Trophoblast cell (in vitro differentiated cells and primary cell): ENCODE measurements around the gene HOXA5.

Experiments
- DNase-seq, 2 donors: peaks; one replicate each; pipeline ENCODE4 v3.0.0-alpha.2; 2016
- H2AFZ ChIP-seq: 2 replicates; pipeline ENCODE4 v1.6.1; 2013; ENCODE audit warnings: low read length, moderate library complexity, mild to moderate bottlenecking; ENCODE audit not compliant: insufficient read depth, poor library complexity
- H2AK5ac ChIP-seq: 2 replicates; pipeline ENCODE4 v1.6.1; 2013; ENCODE audit warnings: mild to moderate bottlenecking, low read length
- H2BK120ac ChIP-seq: 2 replicates; pipeline ENCODE4 v1.6.1; 2013; ENCODE audit warnings: low read length, mild to moderate bottlenecking, moderate library complexity; ENCODE audit not compliant: insufficient read depth, poor library complexity
- H2BK12ac ChIP-seq: 2 replicates; pipeline ENCODE4 v1.6.1; 2013; ENCODE audit warnings: mild to moderate bottlenecking, low read length, moderate library complexity
- H2BK5ac ChIP-seq: 2 replicates; pipeline ENCODE4 v1.6.1; 2013; ENCODE audit warnings: low read length, low read depth, moderate library complexity, mild to moderate bottlenecking; ENCODE audit not compliant: poor library complexity
- H3K14ac ChIP-seq: 2 replicates; pipeline ENCODE4 v1.6.1; 2013; ENCODE audit warnings: mild to moderate bottlenecking, low read length
- H3K18ac ChIP-seq: 2 replicates; pipeline ENCODE4 v1.6.1; 2013; ENCODE audit warnings: mild to moderate bottlenecking, low read length
- H3K23ac ChIP-seq: 2 replicates; pipeline ENCODE4 v1.6.1; 2013; ENCODE audit warnings: low read length
- H3K27ac ChIP-seq: 2 replicates; pipeline ENCODE4 v1.5.1; 2013; ENCODE audit warnings: low read depth, mild to moderate bottlenecking, inconsistent platforms, low read length, moderate library complexity
- H3K27me3 ChIP-seq: 2 replicates; pipeline ENCODE4 v1.6.1; 2013; ENCODE audit warnings: inconsistent platforms, mild to moderate bottlenecking, low read length, moderate library complexity; ENCODE audit not compliant: insufficient read depth
- H3K36me3 ChIP-seq, 2 experiments: 1 replicate in 1 of 2; 2 replicates in 1 of 2; pipeline ENCODE4 v1.6.1; 2013; ENCODE audit warnings: low read length in 2 of 2, mild to moderate bottlenecking in 2 of 2, moderate library complexity in 1 of 2; ENCODE audit not compliant: insufficient read depth in 2 of 2, control insufficient read depth in 1 of 2
- H3K4ac ChIP-seq: 2 replicates; pipeline ENCODE4 v1.6.1; 2013; ENCODE audit warnings: low read depth, mild to moderate bottlenecking, low read length, moderate library complexity
- H3K4me1 ChIP-seq, 2 experiments: 1 replicate in 1 of 2; 2 replicates in 1 of 2; pipeline ENCODE4 v1.6.1; 2013; ENCODE audit warnings: low read length in 2 of 2, mild to moderate bottlenecking in 2 of 2, moderate library complexity in 1 of 2; ENCODE audit not compliant: insufficient read depth in 2 of 2, control insufficient read depth in 1 of 2
- H3K4me2 ChIP-seq: 2 replicates; pipeline ENCODE4 v1.6.1; 2013; ENCODE audit warnings: inconsistent platforms, mild to moderate bottlenecking, low read length, moderate library complexity
- H3K4me3 ChIP-seq: 2 replicates; pipeline ENCODE4 v1.5.1; 2013; ENCODE audit warnings: mild to moderate bottlenecking, low read depth, low read length, inconsistent platforms
- H3K79me1 ChIP-seq: one replicate; pipeline ENCODE4 v1.6.1; 2013; ENCODE audit warnings: low read length
- H3K79me2 ChIP-seq: 2 replicates; pipeline ENCODE4 v1.6.1; 2013; ENCODE audit warnings: low read length, mild to moderate bottlenecking; ENCODE audit not compliant: control insufficient read depth, insufficient read depth, poor library complexity
- H3K9ac ChIP-seq: 2 replicates; pipeline ENCODE4 v1.6.1; 2013; ENCODE audit warnings: mild to moderate bottlenecking, low read length
- H3K9me3 ChIP-seq: 2 replicates; pipeline ENCODE4 v1.6.1; 2013; ENCODE audit warnings: low read depth, mild to moderate bottlenecking, control low read depth, inconsistent platforms, low read length; ENCODE audit not compliant: insufficient read depth
- H4K12ac ChIP-seq: 2 replicates; pipeline ENCODE4 v1.6.1; 2013; ENCODE audit warnings: low read depth, mild to moderate bottlenecking, low read length, moderate library complexity
- H4K8ac ChIP-seq: 2 replicates; pipeline ENCODE4 v1.6.1; 2013; ENCODE audit warnings: low read depth, mild to moderate bottlenecking, low read length, moderate library complexity
- H4K91ac ChIP-seq: one replicate; pipeline ENCODE4 v1.6.1; 2013; ENCODE audit warnings: low read depth, mild to moderate bottlenecking, low read length, moderate library complexity
- WGBS: extraction: QIAGEN DNeasy Blood & Tissue Kit; methylation state at CpG from one replicate; pipeline ENCODE4 v1.1.7; 2013; ENCODE audit warnings: missing lambda C conversion rate; ENCODE audit not compliant: insufficient read length, insufficient coverage; ENCODE audit errors: extremely low coverage; 5-methylcytosine and 5-hydroxymethylcytosine counted together

Gene HOXA5

GRCh38 chr7:27123477-27124053, 19.9 kb downstream of the HOXA5 start:
- no peak overlapping the region for H3K4me3 ChIP-seq
- no peak overlapping the region for H2BK5ac ChIP-seq
- no peaks in the 10 kb centered on the region for H3K4me1 ChIP-seq
- no peak overlapping the region for H2BK12ac ChIP-seq
- H3K79me1 ChIP-seq = no peaks in the 10 kb centered on the region
- H3K27ac ChIP-seq = no peak overlapping the region
- no peak overlapping the region for H3K4me2 ChIP-seq
- H2BK120ac ChIP-seq = no peak overlapping the region
- no peaks in the 10 kb centered on the region for H3K36me3 ChIP-seq
- no peak overlapping the region for H3K18ac ChIP-seq
- H4K91ac ChIP-seq = no peak overlapping the region
- no peak overlapping the region for H2AK5ac ChIP-seq
- DNase-seq = no peak
- peaks cover 86% of the 10 kb centered on the region for H3K27me3 ChIP-seq
- no peak overlapping the region for H4K8ac ChIP-seq
- H2AFZ ChIP-seq = no peak overlapping the region
- H4K12ac ChIP-seq = no peak overlapping the region
- H3K79me2 ChIP-seq = no peaks in the 10 kb centered on the region
- H3K23ac ChIP-seq = no peak overlapping the region
- no peak overlapping the region for H3K4ac ChIP-seq
- H3K9me3 ChIP-seq = peaks cover 11% of the 10 kb centered on the region
- WGBS = no CpG with 5 or more reads among the region's 26 CpGs
- H3K14ac ChIP-seq = no peak overlapping the region
- no peak overlapping the region for H3K9ac ChIP-seq

- Histone ChIP-seq H3K36me3 (no peaks in the 10 kb centered on the region), H3K4me1 (no peaks in the 10 kb centered on the region), H2AFZ (no peak overlapping the region), H4K8ac (no peak overlapping the region), H3K4me3 (no peak overlapping the region), H3K4me2 (no peak overlapping the region), H3K18ac (no peak overlapping the region), H3K4ac (no peak overlapping the region), H4K91ac (no peak overlapping the region), H3K27ac (no peak overlapping the region), H3K9ac (no peak overlapping the region), H3K9me3 (peaks cover 11% of the 10 kb centered on the region), H4K12ac (no peak overlapping the region), H2BK5ac (no peak overlapping the region), H3K14ac (no peak overlapping the region), H2BK12ac (no peak overlapping the region), H2AK5ac (no peak overlapping the region), H3K27me3 (peaks cover 85% of the 10 kb centered on the region), H3K79me1 (no peaks in the 10 kb centered on the region), H3K23ac (no peak overlapping the region), H3K79me2 (no peaks in the 10 kb centered on the region), H2BK120ac (no peak overlapping the region)
- no CpG with 5 or more reads among the region's 14 CpGs for WGBS
- no peak for DNase-seq
Observed at GRCh38 chr7:27123007-27123476, 20.4 kb downstream of the HOXA5 start.

- Histone ChIP-seq H3K36me3 (no peaks in the 10 kb centered on the region), H2AK5ac (no peak overlapping the region), H2BK5ac (no peak overlapping the region), H3K4me3 (no peak overlapping the region), H4K91ac (no peak overlapping the region), H3K79me2 (no peaks in the 10 kb centered on the region), H2BK120ac (no peak overlapping the region), H3K79me1 (no peaks in the 10 kb centered on the region), H3K9me3 (peaks cover 11% of the 10 kb centered on the region), H3K27me3 (peaks cover 88% of the 10 kb centered on the region), H2AFZ (no peak overlapping the region), H2BK12ac (no peak overlapping the region), H3K4ac (no peak overlapping the region), H3K4me1 (no peaks in the 10 kb centered on the region), H3K27ac (no peak overlapping the region), H4K8ac (no peak overlapping the region), H3K14ac (no peak overlapping the region), H4K12ac (no peak overlapping the region), H3K23ac (no peak overlapping the region), H3K4me2 (no peak overlapping the region), H3K18ac (no peak overlapping the region), H3K9ac (no peak overlapping the region)
- DNase-seq = no peak
- no CpG with 5 or more reads among the region's 42 CpGs for WGBS
Observed at GRCh38 chr7:27122077-27122910, 21.2 kb downstream of the HOXA5 start.

GRCh38 chr7:27121684-27122076, 21.8 kb downstream of the HOXA5 start:
- no peak overlapping the region for H3K14ac ChIP-seq
- H4K91ac ChIP-seq = no peak overlapping the region
- no peak overlapping the region for H3K27ac ChIP-seq
- no peak overlapping the region for H2BK12ac ChIP-seq
- no peak overlapping the region for H4K8ac ChIP-seq
- H3K79me2 ChIP-seq = no peaks in the 10 kb centered on the region
- no peaks in the 10 kb centered on the region for H3K79me1 ChIP-seq
- no peak overlapping the region for H2AFZ ChIP-seq
- no peak overlapping the region for H3K9ac ChIP-seq
- H3K4ac ChIP-seq = no peak overlapping the region
- H3K18ac ChIP-seq = no peak overlapping the region
- WGBS = no CpG with 5 or more reads among the region's 7 CpGs
- no peaks in the 10 kb centered on the region for H3K4me1 ChIP-seq
- no peaks in the 10 kb centered on the region for H3K36me3 ChIP-seq
- H2AK5ac ChIP-seq = no peak overlapping the region
- no peak overlapping the region for H2BK120ac ChIP-seq
- H3K4me3 ChIP-seq = no peak overlapping the region
- no peak for DNase-seq
- H2BK5ac ChIP-seq = no peak overlapping the region
- H4K12ac ChIP-seq = no peak overlapping the region
- peaks cover 11% of the 10 kb centered on the region for H3K9me3 ChIP-seq
- H3K23ac ChIP-seq = no peak overlapping the region
- H3K27me3 ChIP-seq = peaks cover 87% of the 10 kb centered on the region
- no peak overlapping the region for H3K4me2 ChIP-seq
